HG03108 (cell line): ENCODE measurements around the gene WNK1.
"Not testable (repeated sequence)": the region's sequence is repeated elsewhere in the genome, so short reads cannot be mapped to it uniquely, and the experiment has no call there.

Source experiments
- ATAC-seq: cut with Tn5 transposase; IDR thresholded peaks from one replicate; pipeline ENCODE4 v1.9.1; 2021; ENCODE audit warnings: moderate library complexity; ENCODE audit not compliant: unreplicated experiment

The WNK1 gene

DNA sequence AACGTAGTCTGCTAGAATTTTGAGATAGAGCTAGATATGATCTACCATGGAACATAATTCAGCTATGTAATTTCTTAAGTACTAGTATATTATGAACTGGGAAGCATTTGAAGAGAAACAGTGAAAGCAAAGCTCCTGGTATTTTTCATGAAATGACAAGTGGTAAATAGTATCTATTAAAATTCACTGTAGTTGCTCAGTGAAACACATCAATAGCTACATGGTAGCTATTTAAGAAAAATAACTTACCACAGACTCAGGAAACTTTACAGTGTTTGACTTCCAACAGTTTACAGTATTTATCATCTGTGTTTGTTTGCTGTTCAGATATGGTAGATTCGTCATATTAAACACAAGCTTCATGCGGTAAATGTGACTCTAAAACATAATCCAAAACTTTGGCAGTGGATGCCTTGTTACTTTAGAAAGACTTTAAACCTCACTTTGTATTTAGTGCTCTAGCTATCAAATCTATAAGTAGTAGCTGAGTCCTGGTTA lies 25.2 kb downstream of the WNK1 start:
- no peak for ATAC-seq

DNA sequence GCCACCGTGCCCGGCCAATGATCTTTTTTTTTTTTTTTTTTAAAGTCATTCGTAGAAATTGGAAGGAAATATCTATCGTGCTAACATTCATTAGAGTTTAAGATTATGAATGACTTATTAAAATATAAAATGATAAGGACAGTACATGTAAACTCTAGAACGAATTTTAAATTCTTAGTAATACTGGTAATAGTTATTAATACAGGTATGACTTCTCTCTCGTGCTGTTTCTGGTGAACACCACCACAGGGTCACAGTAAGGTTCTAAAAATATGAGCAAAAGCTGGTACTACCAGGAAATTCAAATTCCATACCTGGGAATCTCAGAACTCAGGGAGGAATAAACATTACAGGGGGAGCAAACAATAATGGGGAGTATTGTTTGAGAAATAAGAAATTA lies 26.2 kb downstream of the WNK1 start:
- ATAC-seq, result no peak

DNA sequence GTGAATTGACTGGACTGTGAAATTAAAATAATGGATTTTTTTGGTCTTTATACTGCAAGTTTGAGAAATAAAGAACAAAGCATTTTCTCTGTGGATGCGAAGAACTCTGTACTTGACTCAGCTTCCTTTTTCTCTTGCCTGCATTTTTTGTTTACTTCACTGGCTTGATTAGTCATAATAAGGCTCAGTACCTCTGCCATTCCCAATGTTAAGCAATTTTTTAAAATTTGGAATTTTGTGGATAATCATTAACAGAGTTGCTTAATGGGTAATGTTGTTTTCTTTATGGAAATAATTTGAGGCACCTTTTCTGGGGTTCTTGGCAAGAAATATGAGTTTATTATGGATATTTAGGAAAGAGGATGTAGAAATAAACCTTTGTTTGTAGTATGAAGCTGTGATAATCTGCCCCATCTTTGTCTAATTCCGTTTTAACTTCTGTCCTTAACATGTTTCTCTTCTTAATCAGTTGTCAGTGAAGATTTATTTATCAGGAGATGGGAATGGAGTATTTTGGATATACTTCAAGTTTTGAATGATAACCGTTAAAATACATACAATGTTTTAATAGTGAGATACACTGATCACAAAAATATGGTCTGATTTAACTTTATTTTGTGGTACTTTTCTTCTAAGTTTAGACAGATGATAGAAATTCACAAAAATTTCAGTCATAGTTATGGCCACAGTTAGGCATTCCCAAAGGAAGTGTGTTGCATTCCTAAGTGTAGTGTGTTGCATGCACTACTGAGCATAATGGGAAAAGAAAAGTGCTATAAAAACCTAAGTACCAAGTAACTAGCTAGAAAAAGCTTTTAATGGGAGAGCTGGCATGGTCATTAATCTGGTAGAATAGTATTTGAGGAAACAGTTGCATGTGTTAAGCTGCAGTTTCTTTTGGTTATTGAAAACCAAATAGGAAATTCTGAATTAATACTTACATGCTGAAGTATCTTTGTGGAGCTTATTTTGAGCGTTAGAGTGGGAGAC lies 27.7 kb downstream of the WNK1 start:
- ATAC-seq, result no peak

DNA sequence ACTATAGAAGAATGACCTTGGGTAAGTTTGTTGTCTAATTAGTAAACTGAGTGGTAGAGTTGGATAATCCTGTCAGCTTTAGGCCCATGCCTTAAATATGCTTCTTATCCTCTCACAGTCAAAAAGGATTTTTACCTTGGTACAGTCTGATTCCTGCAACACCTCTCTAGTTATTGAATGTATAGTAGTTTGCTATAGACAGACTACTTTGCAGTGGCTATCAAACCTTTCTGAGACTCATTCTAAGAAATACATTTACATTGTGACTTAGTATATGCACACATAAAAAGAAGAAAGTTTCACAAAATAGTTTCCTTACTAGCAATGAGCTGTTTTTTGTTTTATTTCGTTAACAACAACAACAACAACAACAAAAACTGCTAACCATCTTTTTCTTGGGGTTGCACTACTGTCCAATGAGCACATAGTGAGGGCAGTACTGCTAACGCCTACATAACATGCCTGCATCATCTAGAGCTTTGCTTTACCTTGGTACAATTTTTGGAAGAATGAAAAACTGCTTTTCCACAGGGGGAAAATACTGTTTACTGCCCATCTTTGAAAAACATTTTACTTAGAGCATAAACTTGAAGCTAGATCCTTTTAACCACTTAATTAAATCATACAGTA lies 28.5 kb downstream of the WNK1 start:
- no peak for ATAC-seq

DNA sequence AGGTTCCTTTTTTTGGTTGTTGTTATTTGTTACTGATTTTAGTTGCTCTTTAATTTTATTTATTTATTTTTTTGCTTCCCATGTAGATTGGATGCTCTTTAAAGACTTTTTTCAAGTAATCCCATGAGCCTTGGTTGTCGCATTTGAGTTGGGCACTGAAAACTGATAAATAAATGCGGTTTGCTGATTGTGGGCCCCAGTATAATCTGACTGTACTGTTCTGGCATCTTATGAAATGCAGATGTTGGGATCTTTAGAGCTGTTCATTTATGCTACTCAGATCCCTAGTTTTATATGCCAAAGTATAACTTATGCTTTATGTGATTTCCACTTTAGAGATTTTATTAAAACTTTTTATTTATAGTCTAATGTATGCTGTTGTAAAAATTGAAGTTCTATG lies 33.3 kb downstream of the WNK1 start:
- ATAC-seq, result no peak

DNA sequence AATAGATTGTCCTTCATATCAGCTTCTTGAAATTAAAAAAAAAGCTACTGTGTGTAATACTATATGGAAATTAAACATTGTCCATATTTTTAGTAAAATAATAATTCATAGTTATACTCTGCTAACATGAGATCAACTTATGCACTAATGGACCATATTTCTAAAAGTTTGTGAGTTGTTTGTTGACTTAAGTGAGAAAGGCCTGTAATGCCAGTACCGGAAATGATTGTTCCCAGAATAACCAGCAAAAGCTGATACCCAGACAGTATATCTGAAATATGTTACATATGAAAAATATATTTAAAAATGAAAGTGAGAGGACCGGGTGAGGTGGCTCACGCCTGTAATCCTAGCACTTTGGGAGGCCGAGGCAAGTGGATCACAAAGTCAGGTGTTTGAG lies 35.9 kb downstream of the WNK1 start:
- ATAC-seq, result no peak

DNA sequence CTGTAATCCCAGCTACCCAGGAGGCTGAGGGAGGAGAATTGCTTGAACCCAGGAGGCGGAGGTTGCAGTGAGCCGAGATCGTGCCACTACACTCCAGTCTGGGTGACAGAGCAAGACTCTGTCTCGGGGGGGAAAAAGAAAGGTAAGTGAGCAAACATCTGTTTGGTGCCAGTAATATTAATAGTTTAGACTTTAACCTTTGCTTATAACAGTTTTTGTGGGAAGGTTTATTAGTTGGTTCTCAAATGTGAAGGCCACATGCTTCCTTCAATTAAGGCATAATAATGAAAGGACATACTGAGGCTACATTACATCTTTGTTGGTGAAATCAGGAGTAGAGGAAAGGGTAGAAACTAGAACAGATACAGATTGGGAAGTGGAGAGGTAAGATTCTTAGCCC lies 36.4 kb downstream of the WNK1 start:
- ATAC-seq, result not testable (repeated sequence)

DNA sequence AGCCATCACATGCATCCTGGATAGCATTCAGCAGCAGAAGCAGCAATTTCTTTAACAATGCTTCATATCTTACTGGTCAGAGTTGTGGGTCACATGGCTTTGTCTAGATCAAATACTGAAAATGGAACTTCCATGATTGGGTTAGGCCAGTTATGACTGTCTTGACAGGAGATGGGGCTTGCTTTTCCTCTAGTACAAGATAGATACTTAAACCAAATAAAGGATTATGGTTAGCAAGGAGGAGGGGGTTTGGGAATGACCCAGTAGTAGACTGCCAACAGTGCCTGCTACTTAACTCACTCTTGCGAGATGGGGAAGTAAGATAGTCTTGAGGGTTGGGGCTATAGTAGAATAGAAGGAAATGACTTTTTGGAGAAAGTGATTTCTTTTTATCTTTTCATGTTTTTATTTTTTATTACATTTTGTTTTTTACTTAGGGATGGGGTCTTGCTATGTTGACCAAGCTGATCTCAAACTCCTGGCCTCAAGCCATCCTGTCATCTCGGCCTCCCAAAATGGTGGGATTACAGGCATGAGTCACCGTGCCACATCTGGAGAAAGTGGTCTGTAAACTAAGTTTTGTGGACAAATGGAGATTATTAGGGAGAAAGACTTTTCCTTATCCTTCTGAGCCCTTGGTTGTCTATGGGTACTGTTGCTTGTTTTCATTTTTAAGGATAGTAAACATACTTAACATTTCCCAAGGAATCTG lies 37.6 kb downstream of the WNK1 start:
- no peak for ATAC-seq

DNA sequence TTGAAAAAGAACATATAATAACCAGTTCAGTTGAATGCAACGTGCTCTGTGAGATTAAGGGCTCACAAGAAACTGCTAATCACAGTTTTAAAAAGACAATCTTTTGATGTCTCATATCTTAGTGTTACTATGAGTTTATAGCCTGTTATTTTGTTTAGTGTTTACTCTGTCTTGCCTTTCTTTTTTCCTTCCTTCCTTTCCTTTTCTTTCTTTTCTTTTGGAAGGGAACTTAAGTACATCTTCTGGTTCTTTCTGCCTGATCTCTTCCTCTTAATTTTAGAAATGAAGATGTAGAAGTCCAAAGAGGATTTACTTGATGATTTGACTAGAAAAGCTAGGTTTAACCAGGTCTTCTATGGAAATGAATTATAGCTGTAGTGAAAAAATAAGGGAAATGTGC lies 38.2 kb downstream of the WNK1 start:
- ATAC-seq, result no peak

DNA sequence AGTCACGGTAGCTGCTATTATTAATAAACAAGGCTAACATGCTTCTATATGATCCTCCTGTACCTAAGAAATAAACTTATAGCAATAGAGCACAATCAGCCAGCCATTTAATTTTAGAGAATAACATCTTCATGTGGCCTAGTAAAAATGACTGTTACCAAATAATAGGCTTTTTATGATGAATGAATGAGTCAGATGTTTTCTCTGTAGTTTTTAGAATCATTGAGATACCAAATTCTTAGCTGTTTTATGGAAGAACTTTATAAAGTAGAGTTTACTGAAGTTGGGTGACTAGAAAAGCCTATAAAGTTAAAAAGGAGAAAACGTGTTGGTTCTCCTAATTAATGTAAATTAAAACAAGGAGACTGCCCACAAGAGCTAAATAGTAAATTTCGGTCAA lies 40.7 kb downstream of the WNK1 start:
- ATAC-seq, result no peak

DNA sequence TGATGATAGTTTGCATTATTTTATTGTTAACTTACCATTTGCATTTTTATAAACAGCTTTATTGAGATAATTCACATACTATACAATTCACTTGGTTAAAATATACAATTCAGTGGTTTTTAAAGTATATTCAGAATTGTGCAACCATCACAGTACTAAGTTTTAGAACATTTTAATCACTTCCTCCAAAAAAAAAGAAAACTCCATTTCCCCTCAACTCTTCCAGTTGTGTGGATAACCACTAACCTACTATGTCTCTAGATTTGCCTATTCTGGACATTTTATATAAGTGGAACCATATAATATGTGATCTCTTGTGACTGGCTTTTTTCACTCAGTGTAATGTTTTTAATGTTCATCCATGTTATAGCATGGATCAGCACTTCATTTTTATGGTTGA lies 41.3 kb downstream of the WNK1 start:
- ATAC-seq, result no peak

DNA sequence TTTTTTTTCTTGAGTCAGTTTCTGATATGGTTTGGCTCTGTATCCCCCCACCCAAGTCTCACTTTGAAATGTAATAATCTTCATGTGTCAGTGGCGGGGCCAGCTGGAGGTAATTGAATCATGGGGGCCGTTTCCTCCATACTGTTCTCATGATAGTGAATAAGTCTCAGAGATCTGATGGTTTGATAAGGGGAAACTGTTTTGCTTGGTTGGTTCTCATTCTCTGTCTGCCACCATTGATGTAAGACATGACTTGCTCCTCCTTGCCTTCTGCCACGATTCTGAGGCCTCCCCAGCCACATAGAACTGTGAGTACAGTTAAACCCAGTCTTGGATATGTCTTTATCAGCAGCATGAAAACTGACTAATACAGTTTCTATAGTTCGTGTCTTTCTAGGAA lies 42.9 kb downstream of the WNK1 start:
- ATAC-seq, result no peak

DNA sequence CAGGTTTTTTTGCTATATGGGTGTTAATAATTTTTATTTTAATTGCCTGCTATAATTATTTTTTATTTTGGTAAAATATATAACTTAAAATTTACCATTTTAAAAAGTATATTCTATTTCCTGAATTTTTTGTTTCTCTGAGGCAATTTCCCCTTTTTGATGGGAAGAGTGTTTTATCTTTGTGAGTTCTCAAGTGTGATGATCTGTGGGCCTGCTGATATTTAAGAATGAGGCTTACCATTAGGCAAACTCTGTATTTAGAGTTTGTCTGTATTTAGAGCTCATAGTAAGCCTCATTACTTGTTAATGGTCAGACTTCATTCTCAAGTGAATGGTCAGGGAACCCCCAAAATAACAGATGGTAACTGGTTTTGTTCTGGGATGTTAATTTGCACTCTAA lies 48.0 kb downstream of the WNK1 start:
- no peak for ATAC-seq

DNA sequence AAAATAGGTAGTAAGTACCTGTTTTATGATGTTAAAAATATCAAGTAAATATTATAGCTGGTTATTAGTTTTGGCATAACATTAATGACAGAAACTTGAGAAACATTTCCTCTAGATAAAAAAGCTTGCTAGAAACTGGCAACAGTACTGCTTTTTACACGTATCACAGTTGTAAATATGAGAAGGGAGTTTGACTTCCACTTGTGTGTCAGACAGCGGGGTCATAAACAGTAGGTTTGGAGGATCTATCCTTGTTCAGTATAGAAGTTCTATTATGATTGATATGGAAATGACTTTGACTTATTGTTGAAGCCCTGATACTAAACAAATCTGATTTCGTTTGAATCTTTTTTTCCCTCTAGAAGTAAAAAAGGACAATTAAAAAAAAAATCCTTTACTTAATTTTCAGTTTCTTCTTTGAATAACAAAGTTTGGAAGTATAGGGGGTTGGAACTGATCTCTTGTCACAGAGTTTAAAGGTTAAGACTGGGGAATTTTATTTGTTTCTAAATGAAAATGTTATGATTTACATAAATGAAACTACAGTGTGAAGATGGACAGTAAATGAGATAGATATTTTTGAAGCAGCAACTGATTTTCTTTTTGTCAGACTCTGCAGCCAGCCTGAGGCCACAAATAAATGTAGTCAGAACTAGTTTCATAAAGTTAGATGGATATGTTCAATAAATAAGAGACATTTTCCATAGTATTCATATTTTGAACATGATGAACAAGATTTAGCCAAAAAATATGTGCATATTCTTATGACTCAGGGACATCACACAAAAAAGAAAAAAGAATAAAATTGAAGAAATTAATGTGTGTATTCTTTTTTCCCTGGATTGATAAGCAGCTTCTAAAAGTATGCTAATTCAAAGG lies 50.1 kb downstream of the WNK1 start:
- no peak for ATAC-seq

DNA sequence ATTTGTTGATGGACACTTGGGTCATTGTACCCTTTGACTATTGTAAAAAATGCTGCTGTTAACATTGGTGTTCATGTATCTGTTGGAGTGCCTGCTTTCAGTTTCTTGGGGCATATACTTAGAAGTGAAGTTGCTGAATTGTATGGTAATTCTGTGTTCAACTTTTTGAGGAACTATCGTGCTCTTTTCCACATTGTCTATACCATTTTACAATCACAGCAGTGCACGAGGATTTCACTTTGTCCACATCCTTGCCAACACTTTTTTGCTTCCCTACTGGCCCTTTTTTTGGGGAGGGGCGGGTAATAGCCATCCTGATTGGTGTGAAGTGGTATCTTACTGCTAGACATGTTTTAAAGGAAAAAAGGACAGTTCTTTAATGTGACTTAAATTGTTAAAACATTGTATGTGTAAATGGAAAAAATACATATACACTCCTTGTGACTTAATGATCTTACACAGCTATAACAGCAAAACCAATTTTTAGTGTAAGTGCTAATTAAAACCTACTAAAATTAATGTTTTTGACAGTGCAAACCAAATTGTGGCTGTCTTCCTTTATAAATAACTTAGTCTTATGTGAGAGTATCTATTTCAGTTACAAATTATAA lies 52.7 kb downstream of the WNK1 start:
- no peak for ATAC-seq

DNA sequence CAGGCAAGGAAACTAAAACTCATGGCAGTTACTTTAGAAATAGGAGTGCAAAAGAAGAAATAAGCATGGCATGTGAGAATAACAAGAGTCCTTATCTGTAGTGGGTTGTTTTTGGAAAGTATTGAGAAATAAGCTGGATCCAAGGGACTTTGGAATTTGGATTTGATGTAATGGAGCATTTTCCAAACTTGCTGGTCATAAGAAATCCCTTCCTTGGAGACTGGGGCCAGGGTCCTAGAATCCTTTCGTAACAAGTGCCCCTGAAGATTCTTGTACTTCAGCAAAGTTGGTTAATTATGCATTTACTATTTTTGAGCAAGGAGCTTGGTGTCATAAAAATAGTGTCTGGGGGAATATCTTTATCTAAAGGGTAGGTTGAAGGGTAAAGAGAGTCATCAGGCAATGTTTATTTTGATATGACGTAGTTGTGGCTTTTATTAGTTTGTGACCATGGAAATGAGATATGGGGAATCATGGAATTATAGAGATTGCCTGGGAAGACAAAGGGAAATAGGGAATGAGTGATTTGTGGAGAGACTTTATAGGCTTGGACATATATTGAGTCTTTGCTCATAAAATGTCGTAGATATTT lies 53.9 kb downstream of the WNK1 start:
- no peak for ATAC-seq

DNA sequence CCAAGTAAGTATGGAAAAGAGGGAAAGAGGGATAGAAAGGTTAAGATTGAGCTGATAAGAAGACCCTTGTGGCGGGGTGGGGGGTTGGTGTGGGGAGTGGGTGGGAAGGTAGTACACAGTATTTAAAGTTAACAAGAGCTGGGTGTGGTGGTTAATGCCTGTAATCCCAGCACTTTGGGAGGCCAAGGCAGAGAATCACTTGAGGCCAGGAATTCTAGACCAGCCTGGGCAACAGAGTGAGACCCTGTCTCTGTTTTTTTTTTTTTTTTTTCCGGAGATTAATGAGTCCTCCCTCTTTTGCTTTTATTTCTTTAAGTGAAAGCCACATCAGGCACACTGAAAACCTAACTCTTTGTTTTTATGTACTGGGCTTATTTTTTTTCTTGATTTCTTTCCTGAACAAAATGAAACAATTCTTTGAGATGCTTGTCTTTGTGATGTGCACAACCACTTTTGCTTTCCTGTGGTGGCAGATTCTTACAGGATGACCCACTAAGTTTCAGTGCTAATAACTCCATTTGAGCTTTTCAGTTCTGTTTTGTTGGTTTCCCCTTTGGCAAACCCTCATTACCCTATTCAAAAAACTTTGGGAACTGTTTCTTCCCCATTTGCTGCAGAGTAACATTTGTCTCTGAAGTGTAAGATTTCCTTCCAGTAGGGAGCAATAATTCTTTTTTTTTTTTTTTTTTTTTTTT lies 54.8 kb downstream of the WNK1 start:
- no peak for ATAC-seq

DNA sequence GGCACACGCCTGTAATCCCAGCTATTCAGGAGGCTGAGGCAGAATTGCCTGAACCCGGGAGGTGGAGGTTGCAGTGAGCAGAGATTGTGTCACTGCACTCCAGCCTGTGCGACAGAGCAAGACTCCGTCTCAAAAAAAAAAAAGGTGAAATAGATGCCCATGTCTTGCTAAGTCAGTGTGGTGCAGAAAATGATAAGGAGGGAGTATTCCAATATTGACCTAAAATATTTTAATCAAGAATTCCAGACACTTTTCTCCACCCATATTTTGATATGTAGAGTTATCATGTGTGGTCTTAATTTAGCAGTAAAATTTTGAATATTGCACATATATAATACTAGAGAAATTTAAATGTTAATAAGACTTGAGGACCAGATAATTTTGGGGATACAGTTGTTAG lies 57.7 kb downstream of the WNK1 start:
- no peak for ATAC-seq
